H9 (cell line): ENCODE measurements around the gene INSR. TPM values are rescaled to one million over a fixed set of nuclear protein-coding genes. Genes with fewer than 3 reads are reported as not detected.

ENCODE experiments used
- DNase-seq: peaks from one replicate; pipeline ENCODE4 v3.0.0-alpha.2; 2017
- H2AFZ ChIP-seq: one replicate; pipeline ENCODE4 v1.6.1; 2013; ENCODE audit warnings: mild to moderate bottlenecking, low read length, control low read depth, moderate library complexity
- H2AK5ac ChIP-seq: 2 replicates; pipeline ENCODE4 v1.6.1; 2013; ENCODE audit warnings: low read length, control low read depth, mixed read lengths; ENCODE audit not compliant: insufficient read length
- H2BK120ac ChIP-seq: one replicate; pipeline ENCODE4 v1.6.1; 2013; ENCODE audit warnings: low read depth, mild to moderate bottlenecking, low read length, control low read depth, inconsistent platforms; ENCODE audit not compliant: poor library complexity, severe bottlenecking
- H2BK12ac ChIP-seq: 2 replicates; pipeline ENCODE4 v1.6.1; 2013; ENCODE audit warnings: low read length, control low read depth, mixed read lengths, low read depth; ENCODE audit not compliant: insufficient read length
- H2BK15ac ChIP-seq: 2 replicates; pipeline ENCODE4 v1.6.1; 2013; ENCODE audit warnings: low read depth, low read length, control low read depth
- H2BK20ac ChIP-seq: one replicate; pipeline ENCODE4 v1.6.1; 2013; ENCODE audit warnings: low read depth, mild to moderate bottlenecking, low read length, control low read depth, inconsistent platforms; ENCODE audit not compliant: poor library complexity, severe bottlenecking
- H2BK5ac ChIP-seq: 2 replicates; pipeline ENCODE4 v1.6.1; 2013; ENCODE audit warnings: low read length, control low read depth, mixed read lengths; ENCODE audit not compliant: insufficient read length
- H3K14ac ChIP-seq: 2 replicates; pipeline ENCODE4 v1.6.1; 2013; ENCODE audit warnings: low read length, control low read depth; ENCODE audit not compliant: insufficient read depth
- H3K18ac ChIP-seq: 2 replicates; pipeline ENCODE4 v1.6.1; 2013; ENCODE audit warnings: low read depth, mild to moderate bottlenecking, mixed read lengths, low read length, control low read depth; ENCODE audit not compliant: insufficient read length
- H3K23ac ChIP-seq: 2 replicates; pipeline ENCODE4 v1.6.1; 2013; ENCODE audit warnings: low read length, control low read depth, mixed read lengths, low read depth; ENCODE audit not compliant: insufficient read length
- H3K23me2 ChIP-seq: 2 replicates; pipeline ENCODE4 v1.6.1; 2013; ENCODE audit warnings: low read depth, mild to moderate bottlenecking, mixed read lengths, low read length, control low read depth; ENCODE audit not compliant: insufficient read length, poor library complexity, severe bottlenecking
- H3K27ac ChIP-seq: 2 replicates; pipeline ENCODE4 v1.5.1; 2013; ENCODE audit warnings: low read length, control low read depth, mixed read lengths, low read depth; ENCODE audit not compliant: insufficient read length
- H3K27me3 ChIP-seq: 2 replicates; pipeline ENCODE4 v1.6.1; 2013; ENCODE audit warnings: low read length, control low read depth, inconsistent platforms; ENCODE audit not compliant: insufficient read depth
- H3K4ac ChIP-seq: 2 replicates; pipeline ENCODE4 v1.6.1; 2013; ENCODE audit warnings: low read depth, mild to moderate bottlenecking, control low read depth, inconsistent platforms, low read length, moderate library complexity
- H3K4me1 ChIP-seq: 2 replicates; pipeline ENCODE4 v1.6.1; 2013; ENCODE audit warnings: low read length, control low read depth, inconsistent platforms; ENCODE audit not compliant: insufficient read depth
- H3K4me2 ChIP-seq: 2 replicates; pipeline ENCODE4 v1.6.1; 2013; ENCODE audit warnings: low read length, control low read depth, mixed read lengths; ENCODE audit not compliant: insufficient read length, insufficient read depth
- H3K56ac ChIP-seq: 2 replicates; pipeline ENCODE4 v1.6.1; 2013; ENCODE audit warnings: low read depth, mild to moderate bottlenecking, mixed read lengths, low read length, control low read depth; ENCODE audit not compliant: insufficient read length
- H3K79me1 ChIP-seq: 2 replicates; pipeline ENCODE4 v1.6.1; 2013; ENCODE audit warnings: low read depth, mild to moderate bottlenecking, moderate library complexity, low read length, control low read depth, inconsistent platforms; ENCODE audit not compliant: insufficient read depth, poor library complexity, severe bottlenecking
- H3K79me2 ChIP-seq: 2 replicates; pipeline ENCODE4 v1.6.1; 2013; ENCODE audit warnings: low read length, control low read depth, inconsistent platforms; ENCODE audit not compliant: insufficient read depth
- H3K9ac ChIP-seq: 2 replicates; pipeline ENCODE4 v1.6.1; 2013; ENCODE audit warnings: low read length, control low read depth, mixed read lengths; ENCODE audit not compliant: insufficient read length; ENCODE audit errors: extremely low read depth
- H3K9me3 ChIP-seq: one replicate; pipeline ENCODE4 v1.6.1; 2013; ENCODE audit warnings: low read depth, low read length, inconsistent platforms; ENCODE audit not compliant: control insufficient read depth
- H3T11ph ChIP-seq: one replicate; pipeline ENCODE4 v1.6.1; 2013; ENCODE audit warnings: mild to moderate bottlenecking, low read length, control low read depth, inconsistent platforms
- H4K20me1 ChIP-seq: one replicate; pipeline ENCODE4 v1.6.1; 2013; ENCODE audit not compliant: control insufficient read depth, insufficient read length, insufficient read depth
- H4K5ac ChIP-seq: 2 replicates; pipeline ENCODE4 v1.6.1; 2013; ENCODE audit warnings: low read depth, mild to moderate bottlenecking, mixed read lengths, low read length, control low read depth; ENCODE audit not compliant: insufficient read length
- H4K8ac ChIP-seq: replicated peaks from 2 replicates; pipeline ENCODE4 v1.6.1; 2013; ENCODE audit warnings: low read length, control low read depth, mixed read lengths, low read depth; ENCODE audit not compliant: insufficient read length
- H4K91ac ChIP-seq: 2 replicates; pipeline ENCODE4 v1.6.1; 2013; ENCODE audit warnings: low read depth, mild to moderate bottlenecking, moderate library complexity, mixed read lengths, low read length, control low read depth; ENCODE audit not compliant: insufficient read length
- H3K27ac Mint-ChIP-seq, 3 experiments: 2 replicates in 2 of 3; 3 replicates in 1 of 3; pipeline ENCODE4 v1.8.0; 2020 to 2021; ENCODE audit warnings: mixed read lengths in 3 of 3, mild to moderate bottlenecking in 1 of 3, moderate library complexity in 1 of 3
- H3K27me3 Mint-ChIP-seq: 2 replicates; pipeline ENCODE4 v1.8.0; 2021; ENCODE audit warnings: low read depth, mild to moderate bottlenecking, moderate library complexity, mixed read lengths
- H3K36me3 Mint-ChIP-seq, 3 experiments: 2 replicates in 2 of 3; 3 replicates in 1 of 3; pipeline ENCODE4 v1.8.0; 2020 to 2021; ENCODE audit warnings: low read depth in 3 of 3, mixed read lengths in 3 of 3; ENCODE audit not compliant: insufficient read depth in 1 of 3
- H3K4me1 Mint-ChIP-seq, 2 experiments: 2 replicates each; pipeline ENCODE4 v1.8.0; 2020; ENCODE audit warnings: mixed read lengths in 2 of 2
- H3K4me3 Mint-ChIP-seq, 2 experiments: 2 replicates in 1 of 2; 3 replicates in 1 of 2; pipeline ENCODE4 v1.8.0; 2020 to 2021; ENCODE audit warnings: mild to moderate bottlenecking in 2 of 2, mixed read lengths in 2 of 2, moderate library complexity in 1 of 2
- H3K9me3 Mint-ChIP-seq, 2 experiments: 2 replicates in 1 of 2; 3 replicates in 1 of 2; pipeline ENCODE4 v1.8.0; 2020; ENCODE audit warnings: mild to moderate bottlenecking in 2 of 2, mixed read lengths in 2 of 2, moderate library complexity in 1 of 2
- CTCF ChIP-seq: fragments of 200-600 bp; sonication (generic); conservative IDR thresholded peaks from 3 replicates; pipeline ENCODE4 v1.8.0; 2021; ENCODE audit warnings: antibody characterized with exemption, mild to moderate bottlenecking
- WGBS: extraction: QIAGEN DNeasy Blood & Tissue Kit; methylation state at CpG from one replicate; pipeline ENCODE4 v1.1.7; 2013; ENCODE audit warnings: missing lambda C conversion rate, low lambda C conversion rate, mixed read lengths; ENCODE audit not compliant: insufficient read length; ENCODE audit errors: extremely low coverage; 5-methylcytosine and 5-hydroxymethylcytosine counted together
- total RNA-seq: library from RNA; stranded (reverse); gene quantifications from 2 replicates; pipeline ENCODE4 v1.2.1, GENCODE V29; 2021

INSR gene
- total RNA-seq, 1 experiment from 2014 or later = 39.8 TPM

GRCh38 chr19:7268705-7269098 lies 25.5 kb downstream of the INSR start:
- no peak overlapping the region for H2BK20ac ChIP-seq
- no peak overlapping the region for H3K4ac ChIP-seq
- H4K20me1 ChIP-seq = no peaks in the 10 kb centered on the region
- TF ChIP-seq CTCF = no peak
- no peak overlapping the region for H3K23ac ChIP-seq
- peaks cover 4% of the 10 kb centered on the region; the same call in 1 of the 2 replicates for H3K79me2 ChIP-seq
- peaks cover 14 to 24% (median 20%) of the 10 kb centered on the region in 3 experiments; a peak in 6 of 7 replicates for H3K36me3 Mint-ChIP-seq
- H3T11ph ChIP-seq = no peak overlapping the region
- H3K4me3 Mint-ChIP-seq = no peak overlapping the region
- no peak overlapping the region for H2AK5ac ChIP-seq
- no peak overlapping the region for H3K4me2 ChIP-seq
- no peaks in the 10 kb centered on the region for H3K4me1 ChIP-seq
- no peak overlapping the region for H2BK12ac ChIP-seq
- H3K9me3 ChIP-seq = no peaks in the 10 kb centered on the region
- H4K8ac ChIP-seq = no peak overlapping the region
- H3K9me3 Mint-ChIP-seq = no peaks in the 10 kb centered on the region
- H2BK120ac ChIP-seq = no peak overlapping the region
- H3K27me3 ChIP-seq = no peaks in the 10 kb centered on the region
- peak overlapping the region in 1 of 3 experiments; percentile 9; a peak in 2 of 7 replicates for H3K27ac Mint-ChIP-seq
- H3K4me1 Mint-ChIP-seq = peaks cover 2 to 23% of the 10 kb centered on the region in 2 experiments; a peak in 3 of 4 replicates
- no peak overlapping the region for H4K91ac ChIP-seq
- no peak overlapping the region for H3K14ac ChIP-seq
- WGBS = no CpG with 5 or more reads among the region's 5 CpGs
- no peak for DNase-seq
- H3K9ac ChIP-seq = no peak overlapping the region
- H2BK5ac ChIP-seq = no peak overlapping the region
- H2BK15ac ChIP-seq = no peak overlapping the region
- no peaks in the 10 kb centered on the region for H3K23me2 ChIP-seq
- H3K27ac ChIP-seq = no peak overlapping the region
- no peak overlapping the region for H4K5ac ChIP-seq
- no peak overlapping the region for H3K56ac ChIP-seq
- no peak overlapping the region for H3K18ac ChIP-seq
- no peak overlapping the region for H2AFZ ChIP-seq
- H3K79me1 ChIP-seq = peaks cover 3% of the 10 kb centered on the region
- H3K27me3 Mint-ChIP-seq = no peaks in the 10 kb centered on the region
